Testis (tissue), 2 donors: ENCODE measurements around the gene AP3M1.

ENCODE experiments used
- CTCF ChIP-seq, 3 experiments: fragments of 450-650 bp in 2 of 3; fragments of 200-600 bp in 1 of 3; sonication (generic) in 1 of 3; IDR thresholded peaks; one replicate each; pipeline ENCODE4 v1.5.1; 2016 to 2019; ENCODE audit warnings: antibody characterized with exemption in 3 of 3, mild to moderate bottlenecking in 2 of 3, moderate library complexity in 1 of 3
- POLR2A ChIP-seq: fragments of 450-650 bp; IDR thresholded peaks from one replicate; pipeline ENCODE4 v1.6.1; 2017; ENCODE audit warnings: antibody characterized with exemption, mild to moderate bottlenecking, moderate library complexity

- TF ChIP-seq CTCF (IDR thresholded peaks at IDR 0.05) (no peak), POLR2A (no peak)
Measured at GRCh38 chr10:74190494-74190893, 39.9 kb upstream of the AP3M1 start.
